HG03520 (cell line): ENCODE results near the gene THSD7B.
A peak's percentile ranks its signal among the peaks of the same experiment; 100 is the strongest.

ENCODE experiments used
- ATAC-seq: cut with Tn5 transposase; IDR thresholded peaks from one replicate; pipeline ENCODE4 v1.9.1; 2021; ENCODE audit warnings: mild to moderate bottlenecking, moderate library complexity; ENCODE audit not compliant: unreplicated experiment

THSD7B gene

GRCh38 chr2:137190411-137191195 is 425.3 kb downstream of the THSD7B start:
- no peak for ATAC-seq

DNA sequence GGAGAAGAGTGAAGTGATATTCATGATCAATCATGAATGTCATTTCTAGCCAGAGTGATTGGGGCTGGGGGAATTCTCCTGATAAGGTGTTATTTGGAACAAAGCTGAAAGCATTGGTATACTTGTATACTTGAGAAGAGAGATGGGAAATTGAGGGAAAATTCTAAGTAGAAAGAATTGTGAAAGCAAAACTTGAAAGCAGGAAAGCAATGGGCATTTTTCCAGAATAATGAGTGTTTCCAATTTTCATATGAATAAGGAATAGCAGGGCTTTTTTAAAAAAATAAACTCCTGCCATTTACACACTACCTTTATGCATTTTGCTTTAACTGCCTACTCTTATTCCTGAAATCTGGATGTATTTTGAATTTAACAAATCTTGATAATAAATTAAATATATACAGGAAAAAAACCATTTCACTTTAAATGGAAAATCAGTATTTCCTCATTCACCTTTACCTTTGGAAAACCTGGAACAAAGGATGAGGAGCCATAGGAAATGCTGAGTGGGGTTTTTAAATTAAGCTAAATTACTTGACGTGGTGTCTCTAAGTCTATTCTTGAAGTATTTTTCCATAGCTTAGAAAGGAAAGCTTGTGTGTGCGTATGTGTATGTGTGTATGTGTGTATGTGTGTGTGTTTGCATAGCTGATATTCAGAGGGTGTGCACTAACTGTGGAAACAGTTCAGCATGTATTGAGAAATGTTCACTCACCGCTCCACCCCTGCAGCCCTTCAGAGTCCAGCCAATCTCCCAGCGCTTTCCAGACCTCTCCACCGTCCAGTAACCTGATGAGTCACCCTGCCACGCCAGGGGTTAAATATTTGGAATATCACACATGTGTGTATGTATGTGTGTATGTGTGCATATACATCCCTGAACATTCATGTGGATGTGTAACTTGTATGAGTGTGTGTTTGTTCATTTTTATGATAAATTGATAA is 427.3 kb downstream of the THSD7B start:
- no peak for ATAC-seq

DNA sequence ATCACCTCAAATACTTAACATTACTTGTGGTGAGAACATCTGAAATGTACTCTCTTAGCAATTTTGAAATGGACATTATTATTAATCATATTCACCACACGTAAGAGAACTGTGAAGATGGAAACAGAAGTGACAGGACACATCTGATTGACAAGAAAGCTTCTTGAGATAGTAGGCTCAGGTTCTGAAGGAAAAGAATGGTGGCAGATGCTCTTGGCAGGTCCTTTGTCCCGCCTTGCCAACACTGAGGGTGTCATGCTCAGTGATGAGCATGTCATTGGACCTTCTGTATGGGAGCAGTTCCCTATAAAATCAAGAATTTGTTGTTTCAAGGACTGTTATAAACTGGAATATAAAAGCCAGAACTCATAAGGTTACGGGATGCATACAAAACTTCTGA is 428.1 kb downstream of the THSD7B start:
- no peak for ATAC-seq

DNA sequence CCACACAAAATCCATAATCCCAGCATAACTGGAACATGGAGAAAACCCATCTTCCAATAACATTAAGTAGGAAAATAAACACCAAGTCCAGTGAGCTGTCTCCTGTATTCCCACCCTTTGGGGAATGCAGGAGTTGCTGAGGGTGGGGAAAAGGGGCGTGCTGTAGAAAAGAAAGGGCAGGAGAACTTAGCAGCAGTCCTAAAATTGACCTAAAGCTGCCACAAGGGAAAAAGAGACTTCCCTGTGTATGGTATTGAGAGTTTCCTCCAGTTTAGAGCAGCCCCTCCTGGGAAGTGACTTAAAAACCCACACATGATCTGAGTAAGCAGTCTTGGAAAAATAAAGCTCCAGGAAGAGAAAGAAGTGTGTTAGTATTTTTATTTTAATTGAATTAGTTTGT is 428.8 kb downstream of the THSD7B start:
- ATAC-seq = no peak

DNA sequence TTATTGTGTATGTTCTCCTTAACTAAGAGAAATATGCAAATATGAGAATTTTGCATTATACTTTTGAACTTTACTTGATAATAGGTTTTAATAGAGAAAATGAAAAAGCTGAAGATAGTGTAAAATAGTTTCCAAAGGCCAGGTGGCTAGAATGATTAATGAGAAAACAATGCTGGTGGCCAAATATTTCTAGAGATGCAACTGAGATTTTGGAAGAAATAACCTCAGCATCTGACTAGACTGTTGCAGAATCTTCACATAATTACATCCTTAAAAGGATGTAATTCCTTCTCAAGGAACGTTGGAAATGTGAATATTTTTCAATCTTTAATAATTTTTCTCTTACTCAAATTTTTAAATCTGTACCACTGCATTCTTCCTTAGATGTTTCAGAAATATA is 434.4 kb downstream of the THSD7B start:
- no peak for ATAC-seq

GRCh38 chr2:137202318-137202717 is 437.0 kb downstream of the THSD7B start:
- ATAC-seq = no peak

GRCh38 chr2:137205324-137205723 is 440.0 kb downstream of the THSD7B start:
- ATAC-seq = no peak

- ATAC-seq = no peak
Observed at GRCh38 chr2:137206069-137206468, 440.7 kb downstream of the THSD7B start.

DNA sequence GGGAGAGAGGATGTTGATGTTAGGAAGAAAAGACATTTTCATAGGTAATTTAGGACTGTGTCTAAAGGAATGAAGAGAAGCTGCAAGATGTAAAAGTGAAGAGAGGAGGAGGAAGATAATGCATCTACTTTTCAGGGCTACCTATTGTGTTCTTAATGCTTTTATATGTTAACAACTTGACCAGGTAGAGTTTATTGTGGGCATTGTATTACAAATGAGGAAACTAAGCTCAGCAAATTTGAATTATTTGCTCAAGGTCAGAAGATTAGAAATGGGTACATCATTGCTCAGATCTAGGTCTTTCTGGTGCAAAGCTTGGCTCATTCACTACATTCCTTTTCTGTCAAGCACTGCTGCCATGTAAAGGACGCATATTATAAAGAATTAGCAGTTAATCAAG is 441.7 kb downstream of the THSD7B start:
- ATAC-seq = no peak

DNA sequence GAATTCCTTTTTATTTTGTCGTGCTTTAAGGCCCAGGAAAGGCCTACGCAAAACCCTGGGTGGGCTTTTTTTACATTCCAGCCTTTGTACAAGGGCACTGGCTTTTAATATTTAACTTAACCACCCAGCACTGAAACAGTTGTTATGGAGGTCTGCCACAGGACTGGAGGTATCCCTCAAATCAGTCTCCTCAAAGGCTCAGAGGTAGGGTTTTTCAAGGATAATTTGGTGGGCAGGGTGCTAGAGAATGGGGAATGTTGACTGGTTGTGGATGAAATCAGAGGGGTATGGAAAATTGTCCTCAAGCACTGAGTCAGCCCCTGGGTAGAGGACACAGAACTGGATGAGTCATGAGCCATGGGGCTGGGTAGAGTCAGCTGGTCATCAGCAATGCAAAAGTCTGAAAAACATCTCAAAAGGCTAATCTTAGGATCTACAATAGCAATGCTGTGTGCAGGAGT is 443.1 kb downstream of the THSD7B start:
- ATAC-seq = no peak

DNA sequence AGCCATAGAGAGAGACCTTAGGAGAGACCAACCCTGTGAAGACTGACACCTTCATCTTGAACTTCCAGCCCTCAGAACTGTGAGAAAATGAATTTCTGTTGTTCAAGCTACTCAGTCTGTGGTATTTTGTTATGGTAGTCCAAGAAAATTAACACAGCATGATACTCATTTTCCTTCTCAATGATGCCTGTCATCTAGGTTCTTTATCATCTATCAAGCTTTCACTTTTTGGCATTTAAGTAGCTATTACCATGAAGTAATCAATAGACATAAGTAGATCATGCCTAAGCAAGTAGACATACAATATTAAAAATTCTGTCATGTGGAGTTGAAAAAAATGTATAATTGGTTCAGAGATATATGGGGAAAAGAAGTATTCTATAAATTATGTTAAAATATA is 444.7 kb downstream of the THSD7B start:
- ATAC-seq = no peak

GRCh38 chr2:137211761-137212160 is 446.4 kb downstream of the THSD7B start:
- no peak for ATAC-seq

GRCh38 chr2:137220438-137220993 is 455.2 kb downstream of the THSD7B start:
- no peak for ATAC-seq

DNA sequence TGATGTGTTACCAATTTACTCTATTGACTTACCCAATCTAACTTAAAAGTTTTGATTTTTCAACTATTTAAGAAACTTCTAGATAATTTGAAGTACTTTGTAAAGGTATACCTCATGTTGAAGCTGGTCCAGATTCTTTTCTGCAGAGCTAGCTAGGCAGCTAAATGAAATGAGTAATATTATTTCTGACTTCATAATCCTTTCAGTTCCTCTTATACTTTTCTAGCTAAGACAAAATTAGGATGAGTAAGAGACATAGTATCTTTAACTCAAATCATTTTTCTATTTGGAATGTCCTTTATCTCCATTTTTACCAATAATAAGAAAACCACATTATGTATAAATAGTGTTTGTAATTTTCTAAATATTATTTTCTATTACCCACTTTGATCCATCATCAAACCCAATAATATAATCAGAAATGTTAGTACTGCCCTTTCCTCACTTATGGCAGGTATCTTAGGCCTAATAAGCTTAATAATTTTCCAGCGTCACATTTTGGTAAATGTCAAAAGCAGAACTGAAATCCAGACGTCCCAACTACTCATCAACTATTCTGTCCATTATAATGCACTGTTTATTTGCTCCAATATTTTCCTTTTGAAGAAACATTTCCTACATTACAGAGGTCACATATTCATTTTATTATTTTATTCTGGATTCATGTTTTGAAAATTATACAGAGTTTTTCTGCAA is 456.6 kb downstream of the THSD7B start:
- ATAC-seq = peak; percentile 70

DNA sequence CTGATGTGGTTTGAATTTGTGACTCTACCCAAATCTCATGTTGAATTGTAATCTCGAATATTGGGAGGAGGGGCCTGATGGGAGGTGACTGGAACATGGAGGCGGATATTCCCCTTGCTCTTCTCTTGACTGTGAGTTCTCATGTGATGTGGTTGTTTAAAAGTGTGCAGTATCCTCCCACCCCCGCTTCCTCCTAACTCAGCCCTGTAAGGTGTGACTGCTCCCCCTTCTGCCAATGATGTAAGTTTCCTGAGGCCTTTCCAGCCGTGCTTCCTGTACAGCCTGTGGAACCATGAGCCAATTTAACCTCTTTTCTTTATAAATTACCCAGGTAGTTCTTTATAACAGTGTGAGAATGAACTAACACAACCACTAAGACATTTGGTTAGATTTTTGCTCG is 458.4 kb downstream of the THSD7B start:
- ATAC-seq = no peak

DNA sequence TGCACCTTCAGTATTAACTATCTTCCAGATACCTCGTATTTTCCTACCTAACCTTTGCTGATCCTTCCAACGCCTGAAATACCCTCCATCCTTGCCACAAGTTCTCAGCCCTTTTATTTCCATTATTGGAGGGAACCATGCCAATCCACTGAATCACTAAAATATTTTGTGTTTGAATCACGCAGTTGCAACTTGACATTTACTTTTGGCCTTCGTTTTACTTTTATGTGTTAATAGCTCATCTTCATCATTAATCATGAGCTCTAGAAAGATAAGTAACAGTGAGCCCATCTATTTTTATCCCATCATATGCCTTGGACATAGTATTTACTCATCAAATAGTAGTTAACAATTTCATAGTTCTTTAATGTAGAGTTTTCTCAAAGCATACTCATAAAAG is 463.2 kb downstream of the THSD7B start:
- no peak for ATAC-seq

GRCh38 chr2:137229834-137230233 is 464.5 kb downstream of the THSD7B start:
- ATAC-seq = no peak

DNA sequence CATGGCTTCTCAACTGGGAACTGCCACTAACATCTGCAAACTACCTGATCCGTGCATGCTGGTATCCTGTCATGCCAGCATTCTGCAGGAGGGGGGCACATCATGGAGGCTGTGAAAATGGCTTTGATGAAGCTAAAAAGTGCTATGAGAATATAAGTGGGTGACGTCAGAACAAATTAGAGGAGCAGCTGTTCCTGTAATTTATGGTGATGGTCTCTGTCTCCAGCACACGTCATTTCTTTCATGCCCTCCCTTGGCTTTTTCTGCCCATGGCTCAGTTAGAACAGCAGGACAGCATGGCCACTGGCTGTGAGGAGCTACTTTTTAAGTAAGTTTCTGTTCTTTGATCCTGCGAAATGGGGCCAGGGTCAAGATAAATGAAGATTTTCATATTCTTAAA is 466.3 kb downstream of the THSD7B start:
- ATAC-seq = no peak

DNA sequence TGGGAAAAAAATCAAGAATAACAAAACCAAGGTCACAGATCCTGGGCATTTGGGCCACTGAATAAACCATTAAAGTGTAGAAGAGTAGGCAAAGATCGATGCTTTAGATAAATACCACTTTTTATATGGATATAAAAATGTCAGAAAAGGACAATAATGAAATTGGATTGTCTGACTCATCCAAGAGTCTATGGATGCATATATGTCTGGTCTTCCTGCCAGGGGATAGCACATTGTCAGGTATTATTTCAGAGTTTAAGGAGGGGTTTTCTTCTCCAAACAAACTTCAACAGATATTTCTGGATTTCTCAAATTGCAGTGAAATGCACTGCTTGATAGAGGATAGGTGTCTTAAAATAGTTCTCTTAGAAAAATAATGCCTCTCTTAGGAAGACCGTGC is 466.7 kb downstream of the THSD7B start:
- no peak for ATAC-seq

DNA sequence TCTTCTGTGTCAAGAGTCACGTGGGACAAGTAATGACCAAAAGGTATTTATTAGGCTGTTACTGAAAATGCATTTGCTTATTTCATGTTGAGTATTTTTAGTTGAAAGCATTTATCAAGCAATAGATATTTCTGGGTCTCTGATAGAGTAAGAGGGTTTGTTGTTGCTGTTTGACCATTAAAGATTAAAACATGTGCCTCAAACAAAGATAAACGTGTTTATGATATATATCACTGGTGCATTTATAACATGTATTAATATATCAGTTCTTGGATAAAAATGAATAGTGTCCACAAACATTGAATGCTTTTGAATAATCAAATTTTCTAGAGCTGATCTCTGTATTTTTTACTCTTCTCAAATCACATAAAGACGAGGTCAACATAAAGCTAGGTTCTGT is 467.7 kb downstream of the THSD7B start:
- ATAC-seq = no peak

- no peak for ATAC-seq
Observed at GRCh38 chr2:137237055-137237454, 471.7 kb downstream of the THSD7B start.
